Measurements from ENCODE around the gene JAKMIP1.

JAKMIP1 gene

GRCh38 chr4:6050551-6050950, 149.8 kb downstream of the JAKMIP1 start:
- no peak for DNase-seq
- Histone ChIP-seq H3K36me3 (no peaks in the 10 kb centered on the region), H3K9me3 (ENCODE audit: severe bottlenecking) (no peaks in the 10 kb centered on the region), H3K4me3 (ENCODE audit: low read depth, low read length) (no peak overlapping the region), H3K27ac (no peak overlapping the region), H3K27me3 (ENCODE audit: insufficient read depth, low read depth, severe bottlenecking) (no peaks in the 10 kb centered on the region)
- TF ChIP-seq, protein P1, sequence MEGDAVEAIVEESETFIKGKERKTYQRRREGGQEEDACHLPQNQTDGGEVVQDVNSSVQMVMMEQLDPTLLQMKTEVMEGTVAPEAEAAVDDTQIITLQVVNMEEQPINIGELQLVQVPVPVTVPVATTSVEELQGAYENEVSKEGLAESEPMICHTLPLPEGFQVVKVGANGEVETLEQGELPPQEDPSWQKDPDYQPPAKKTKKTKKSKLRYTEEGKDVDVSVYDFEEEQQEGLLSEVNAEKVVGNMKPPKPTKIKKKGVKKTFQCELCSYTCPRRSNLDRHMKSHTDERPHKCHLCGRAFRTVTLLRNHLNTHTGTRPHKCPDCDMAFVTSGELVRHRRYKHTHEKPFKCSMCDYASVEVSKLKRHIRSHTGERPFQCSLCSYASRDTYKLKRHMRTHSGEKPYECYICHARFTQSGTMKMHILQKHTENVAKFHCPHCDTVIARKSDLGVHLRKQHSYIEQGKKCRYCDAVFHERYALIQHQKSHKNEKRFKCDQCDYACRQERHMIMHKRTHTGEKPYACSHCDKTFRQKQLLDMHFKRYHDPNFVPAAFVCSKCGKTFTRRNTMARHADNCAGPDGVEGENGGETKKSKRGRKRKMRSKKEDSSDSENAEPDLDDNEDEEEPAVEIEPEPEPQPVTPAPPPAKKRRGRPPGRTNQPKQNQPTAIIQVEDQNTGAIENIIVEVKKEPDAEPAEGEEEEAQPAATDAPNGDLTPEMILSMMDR (IDR thresholded peaks at IDR 0.05; ENCODE audit: low read depth, low read length), result no peak

GRCh38 chr4:6049985-6050384, 150.4 kb downstream of the JAKMIP1 start:
- Histone ChIP-seq H3K36me3 (no peaks in the 10 kb centered on the region), H3K9me3 (ENCODE audit: severe bottlenecking) (no peaks in the 10 kb centered on the region), H3K27ac (no peak overlapping the region), H3K27me3 (ENCODE audit: insufficient read depth, low read depth, severe bottlenecking) (no peaks in the 10 kb centered on the region), H3K4me3 (ENCODE audit: low read depth, low read length) (no peak overlapping the region)
- no peak for DNase-seq
- TF ChIP-seq, protein P1 (IDR thresholded peaks at IDR 0.05; ENCODE audit: low read depth, low read length), result no peak

DNA sequence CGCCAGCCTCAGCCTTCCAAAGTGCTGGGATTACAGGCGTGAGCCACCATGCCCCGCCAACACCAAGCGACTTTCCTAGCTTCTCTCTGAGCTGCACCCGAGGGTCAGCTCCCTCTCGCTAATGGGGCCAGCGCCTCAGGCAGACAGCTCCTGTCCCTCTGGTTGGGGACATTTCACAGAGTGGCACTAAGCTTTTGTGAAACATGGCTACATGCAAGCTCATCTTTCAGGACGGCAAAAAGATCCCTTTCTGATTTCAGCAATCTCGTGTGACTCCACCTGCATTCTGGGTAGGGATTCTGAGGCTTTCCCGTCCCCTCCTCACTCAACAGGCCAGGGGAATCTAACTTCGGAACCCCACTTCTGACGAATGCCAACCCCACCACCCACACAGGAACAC, 151.1 kb downstream of the JAKMIP1 start:
- no peak overlapping the region for H3K4me3 ChIP-seq (ENCODE audit: low read depth, low read length)
- H3K27me3 ChIP-seq (ENCODE audit: insufficient read depth, low read depth, severe bottlenecking), result no peaks in the 10 kb centered on the region
- no peak overlapping the region for H3K27ac ChIP-seq
- no peaks in the 10 kb centered on the region for H3K9me3 ChIP-seq (ENCODE audit: severe bottlenecking)
- DNase-seq, result no peak
- H3K36me3 ChIP-seq, result no peaks in the 10 kb centered on the region
- TF ChIP-seq, protein P1 (IDR thresholded peaks at IDR 0.05; ENCODE audit: low read depth, low read length), result no peak

GRCh38 chr4:6048537-6048936, 151.8 kb downstream of the JAKMIP1 start:
- TF ChIP-seq, protein P1 (IDR thresholded peaks at IDR 0.05; ENCODE audit: low read depth, low read length), result no peak
- H3K36me3 ChIP-seq, result no peaks in the 10 kb centered on the region
- no peak for DNase-seq

GRCh38 chr4:6047130-6047673, 153.1 kb downstream of the JAKMIP1 start:
- Histone ChIP-seq H3K36me3 (no peaks in the 10 kb centered on the region), H3K4me3 (ENCODE audit: low read depth, low read length) (no peak overlapping the region), H3K27me3 (ENCODE audit: insufficient read depth, low read depth, severe bottlenecking) (no peaks in the 10 kb centered on the region), H3K9me3 (ENCODE audit: severe bottlenecking) (no peaks in the 10 kb centered on the region), H3K27ac (no peak overlapping the region)
- no peak for DNase-seq
- TF ChIP-seq, protein P1 (IDR thresholded peaks at IDR 0.05; ENCODE audit: low read depth, low read length), result no peak

More at GRCh38 chr4:6048537-6048936, 151.8 kb downstream of the JAKMIP1 start:
- Histone ChIP-seq H3K27ac (no peak overlapping the region), H3K9me3 (ENCODE audit: severe bottlenecking) (no peaks in the 10 kb centered on the region), H3K27me3 (ENCODE audit: insufficient read depth, low read depth, severe bottlenecking) (no peaks in the 10 kb centered on the region), H3K4me3 (ENCODE audit: low read depth, low read length) (no peak overlapping the region)

GRCh38 chr4:6046526-6047129, 153.7 kb downstream of the JAKMIP1 start:
- Histone ChIP-seq H3K27me3 (ENCODE audit: insufficient read depth, low read depth, severe bottlenecking) (no peaks in the 10 kb centered on the region), H3K27ac (no peak overlapping the region), H3K4me3 (ENCODE audit: low read depth, low read length) (no peak overlapping the region), H3K9me3 (ENCODE audit: severe bottlenecking) (no peaks in the 10 kb centered on the region), H3K36me3 (no peaks in the 10 kb centered on the region)
- no peak for DNase-seq
- TF ChIP-seq, protein P1 (IDR thresholded peaks at IDR 0.05; ENCODE audit: low read depth, low read length), result no peak
